IPS-NIHi11 (cell line): ENCODE results near the gene EEIG1.
A peak's percentile ranks its signal among the peaks of the same experiment; 100 is the strongest.

Experiments
- DNase-seq: peaks from one replicate; pipeline ENCODE4 v3.0.0; 2012; ENCODE audit warnings: mixed read lengths, low spot score

The EEIG1 gene

DNA sequence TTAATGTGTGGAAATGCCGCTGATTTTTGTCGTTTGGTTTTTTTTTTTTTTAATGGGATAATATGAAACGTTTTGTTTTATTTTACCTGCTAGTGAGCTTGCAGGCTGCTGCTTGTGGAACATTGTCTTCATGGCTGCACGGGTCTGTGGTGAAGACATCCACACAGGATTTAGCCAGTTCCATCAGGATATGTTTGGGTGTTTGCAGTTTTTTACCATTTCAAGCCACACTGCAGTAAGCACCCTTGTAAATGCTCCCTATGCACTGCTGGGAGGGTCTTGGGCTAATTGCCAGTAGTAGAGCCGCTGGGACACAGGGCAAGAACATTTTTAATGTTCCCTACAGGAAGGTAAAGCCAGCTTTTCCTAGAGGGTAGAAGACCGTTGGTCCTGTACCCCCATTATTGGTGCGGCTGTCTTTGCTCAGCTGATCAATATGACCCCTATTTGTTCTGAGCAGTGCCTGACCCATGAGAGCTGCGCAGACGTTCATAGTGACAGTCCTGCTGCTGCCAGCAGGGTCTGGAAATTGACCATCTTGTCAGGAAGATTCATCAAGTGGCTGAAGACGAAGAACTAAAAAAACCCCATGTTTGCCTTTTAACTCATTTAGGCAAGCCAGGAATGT, 20.5 kb upstream of the EEIG1 start:
- peak; percentile 3 for DNase-seq

DNA sequence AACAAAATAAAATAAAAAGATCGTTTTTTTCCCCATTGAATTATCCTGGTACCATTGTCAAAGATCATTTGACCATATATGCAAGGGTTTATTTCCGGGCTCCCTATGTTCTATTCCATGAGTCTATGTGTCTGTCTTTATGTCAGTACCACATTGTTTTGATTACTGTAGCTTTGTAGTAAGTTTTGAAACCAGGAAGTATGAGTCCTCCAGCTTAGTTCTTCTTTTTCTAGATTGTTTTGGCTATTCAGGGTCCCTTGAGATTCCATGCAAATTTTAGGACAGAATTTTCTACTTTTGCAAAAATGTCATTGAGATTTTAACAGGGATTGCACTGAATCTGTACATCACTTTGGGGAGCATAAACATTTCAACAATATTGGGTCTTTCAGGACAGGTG, 18.7 kb upstream of the EEIG1 start:
- no peak for DNase-seq

DNA sequence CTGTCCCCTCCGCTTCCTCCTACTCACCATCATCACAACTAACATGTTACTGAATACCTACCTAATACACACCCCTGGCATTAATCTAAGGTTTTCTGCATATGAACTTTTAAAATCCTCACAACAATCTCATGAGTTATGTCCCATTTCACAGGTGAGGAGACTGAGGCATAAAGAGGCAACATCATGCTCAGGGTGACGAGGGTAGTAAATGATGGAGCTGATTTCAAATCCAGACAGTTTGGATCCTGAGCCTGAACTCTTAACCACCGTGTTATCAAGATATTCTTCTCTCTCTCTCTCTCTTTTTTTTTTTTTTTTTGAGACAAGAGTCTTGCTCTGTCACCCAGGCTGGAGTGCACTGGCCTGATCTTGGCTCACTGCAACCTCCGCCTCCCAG, 12.9 kb upstream of the EEIG1 start:
- DNase-seq: no peak

DNA sequence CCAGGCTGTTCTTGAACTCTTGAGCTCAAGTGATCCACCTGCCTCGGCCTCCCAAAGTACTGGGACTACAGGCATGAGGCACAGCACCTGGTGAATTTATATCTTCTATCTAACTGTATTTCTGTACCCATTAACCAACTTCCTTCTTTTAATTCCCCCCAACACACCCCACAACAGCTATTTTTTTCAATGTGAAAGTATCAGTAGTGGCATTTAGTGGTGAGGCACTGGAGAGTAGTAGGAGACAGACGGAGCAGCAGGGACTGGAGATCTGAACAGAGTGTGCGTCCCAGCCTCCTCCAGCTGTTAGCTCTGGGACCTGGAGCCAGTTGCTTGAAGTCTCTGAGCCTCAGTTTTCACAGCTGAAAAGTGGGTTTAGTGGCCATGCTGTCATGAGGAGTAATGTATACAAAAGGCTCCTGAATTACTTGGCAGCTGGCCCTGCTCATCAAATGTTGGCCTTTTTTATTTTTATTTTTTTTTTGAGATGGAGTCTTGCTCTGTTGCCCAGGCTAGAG, 11.0 kb upstream of the EEIG1 start:
- no peak for DNase-seq

- DNase-seq: no peak
Measured at GRCh38 chr9:127991017-127991756, 10.4 kb upstream of the EEIG1 start.

- DNase-seq: no peak
Measured at GRCh38 chr9:127990554-127990953, 9.8 kb upstream of the EEIG1 start.

DNA sequence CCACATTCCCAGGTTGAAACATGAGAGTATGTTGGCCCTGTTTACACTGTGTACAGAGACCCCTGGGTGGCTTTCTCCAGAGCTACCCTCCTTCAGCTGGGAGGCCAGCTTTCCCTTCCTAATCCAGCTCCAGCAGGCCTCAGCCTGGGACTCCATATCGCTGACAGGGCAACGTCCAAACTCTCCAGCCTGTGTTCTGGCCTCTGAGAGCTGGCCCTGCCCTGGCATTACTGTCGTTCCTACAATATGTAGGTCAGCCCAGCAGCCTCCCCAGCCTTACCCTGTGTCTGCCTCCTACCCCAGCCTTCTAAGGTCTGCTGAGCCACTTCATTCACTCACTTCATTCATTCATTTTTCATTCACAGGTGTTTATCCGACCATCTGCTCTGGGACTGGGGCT, 8.3 kb upstream of the EEIG1 start:
- no peak for DNase-seq

GRCh38 chr9:127987103-127987614, 6.4 kb upstream of the EEIG1 start:
- DNase-seq: no peak

DNA sequence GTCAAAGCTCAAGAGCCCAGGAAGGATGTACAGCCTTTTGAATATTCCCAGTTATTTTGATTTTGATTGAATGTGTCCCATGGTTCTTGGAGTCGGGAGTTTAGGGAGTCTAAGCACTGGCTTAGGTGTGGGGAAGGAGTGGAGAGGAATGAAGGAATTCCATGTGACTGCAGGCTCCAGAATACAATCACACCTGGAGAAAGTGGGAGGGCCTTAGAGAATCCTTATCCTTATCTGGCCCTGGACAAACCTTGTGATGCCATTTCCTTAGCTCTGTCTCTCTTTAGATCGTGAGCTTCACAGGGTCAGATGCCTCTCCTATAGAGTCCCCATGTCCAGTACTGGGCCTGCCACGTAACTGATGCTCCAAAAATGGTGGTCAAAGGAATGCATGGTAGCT, 4.2 kb upstream of the EEIG1 start:
- no peak for DNase-seq

DNA sequence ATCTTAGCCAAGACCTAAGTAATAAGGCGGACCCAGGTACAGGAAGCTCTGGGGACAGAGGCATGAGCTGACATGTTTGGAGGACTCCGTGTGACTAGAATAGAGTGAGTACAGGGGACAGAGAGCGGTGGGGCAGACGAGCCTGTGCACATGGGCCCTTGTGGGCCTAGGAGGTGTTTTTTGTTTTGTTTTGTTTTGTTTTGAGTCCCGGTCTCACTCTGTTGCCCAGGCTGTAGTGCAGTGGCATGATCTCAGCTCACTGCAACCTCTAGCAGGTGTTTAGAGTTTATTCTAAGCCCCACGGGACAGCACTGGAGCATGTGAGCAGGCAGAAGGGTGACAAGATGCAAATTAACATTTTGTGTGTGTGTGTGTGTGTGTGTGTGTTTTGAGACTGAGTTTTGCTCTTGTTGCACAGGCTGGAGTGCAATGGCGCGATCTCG, 3.1 kb upstream of the EEIG1 start:
- no peak for DNase-seq

GRCh38 chr9:127982912-127983311, 2.1 kb upstream of the EEIG1 start:
- no peak for DNase-seq

DNA sequence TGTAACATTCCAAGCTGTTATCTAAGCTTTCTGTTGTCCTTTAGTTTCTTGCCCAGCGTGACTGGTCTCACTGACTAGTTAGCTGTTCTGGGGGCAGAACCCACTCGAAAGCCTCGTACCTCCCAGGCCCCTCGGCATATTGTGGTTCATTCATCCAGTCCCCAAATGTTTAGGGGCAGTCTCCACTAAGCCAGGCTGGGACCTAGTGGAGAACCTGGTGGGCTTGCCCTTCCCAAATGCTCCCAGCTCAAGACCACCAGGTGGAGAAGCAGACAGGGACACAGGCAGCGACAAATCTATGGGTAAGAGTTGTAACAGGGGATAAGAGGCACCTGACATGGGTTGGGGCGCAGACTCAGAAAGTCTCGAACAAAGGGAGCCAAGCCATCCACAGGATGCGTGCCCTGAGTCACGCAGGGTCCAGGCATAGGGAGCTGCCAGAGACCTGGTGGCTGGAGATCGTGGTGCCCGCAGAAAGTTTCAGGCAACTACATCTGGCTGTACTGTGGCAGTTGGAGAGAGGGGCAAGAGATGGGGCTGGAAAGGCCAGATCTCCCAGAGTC, 851 bp upstream of the EEIG1 start:
- DNase-seq: no peak

DNA sequence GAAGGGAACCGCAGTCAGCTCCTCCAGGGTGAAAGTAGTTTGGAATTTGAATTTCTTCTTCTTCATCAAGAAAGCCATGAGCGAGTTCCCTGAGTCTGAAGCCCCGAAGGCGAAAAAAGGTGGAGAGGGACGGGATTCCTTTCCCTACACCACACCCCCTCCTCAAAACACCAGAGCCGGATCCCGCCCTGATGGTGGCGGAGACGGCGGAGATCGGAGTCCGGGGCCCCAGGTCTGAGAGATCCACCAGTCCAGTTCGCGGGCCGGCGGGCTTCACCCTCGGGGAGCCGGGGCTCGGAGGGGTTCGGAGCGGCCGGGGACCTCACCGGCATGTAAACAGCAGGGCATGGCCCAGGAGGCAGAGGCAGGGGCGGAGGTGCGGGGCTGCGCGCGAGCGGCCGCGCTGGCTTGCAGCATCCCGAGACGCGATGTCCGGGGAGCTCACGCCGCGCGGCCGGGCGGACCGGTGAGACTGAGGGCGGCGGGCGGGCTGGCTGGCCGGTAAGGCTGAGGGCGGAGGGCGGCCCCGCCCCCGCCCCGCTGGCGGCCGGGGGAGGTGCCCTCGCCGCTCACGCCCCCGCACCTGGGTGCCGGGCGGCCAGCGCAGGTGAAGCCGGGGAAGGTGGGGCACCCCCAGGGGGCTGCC, 606 bp downstream of the EEIG1 start:
- peak; percentile 75 for DNase-seq

DNA sequence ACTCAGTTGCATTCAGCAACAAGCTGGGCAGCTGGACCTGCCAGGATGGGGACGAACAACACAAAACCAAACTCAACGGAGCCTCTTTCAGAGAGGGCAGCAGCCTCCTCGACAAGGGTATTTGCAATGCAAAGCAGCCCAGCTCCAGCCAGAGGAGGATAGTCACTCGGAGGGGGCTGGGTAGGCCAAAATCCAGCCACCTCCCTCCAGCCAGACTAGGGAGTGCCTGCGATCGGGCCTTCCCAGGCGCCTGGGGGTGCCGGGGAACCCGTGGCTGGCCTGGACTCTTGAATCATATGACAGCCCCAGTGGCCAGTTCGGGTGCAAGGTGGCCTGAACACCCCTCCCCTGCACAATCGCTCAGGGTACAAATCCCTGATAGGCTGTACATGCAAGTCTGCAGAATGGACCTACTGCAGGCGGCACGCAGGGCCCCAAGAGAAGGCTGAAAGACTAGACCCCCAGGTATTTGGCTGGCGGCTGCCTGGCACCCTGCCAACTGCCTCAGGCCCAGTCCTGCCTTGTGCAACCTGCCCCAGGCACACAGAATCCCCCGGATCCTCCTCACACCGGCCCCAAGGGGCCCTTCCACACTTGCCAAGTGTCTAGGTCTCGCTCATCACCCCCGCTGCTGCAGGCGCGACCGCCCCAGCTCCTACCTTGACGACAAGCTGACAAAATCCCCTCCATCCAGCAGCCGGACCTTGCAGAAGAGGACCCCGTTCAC, 1.3 kb downstream of the EEIG1 start:
- no peak for DNase-seq

- DNase-seq: no peak
Measured at GRCh38 chr9:127979015-127979332, 1.8 kb downstream of the EEIG1 start.

DNA sequence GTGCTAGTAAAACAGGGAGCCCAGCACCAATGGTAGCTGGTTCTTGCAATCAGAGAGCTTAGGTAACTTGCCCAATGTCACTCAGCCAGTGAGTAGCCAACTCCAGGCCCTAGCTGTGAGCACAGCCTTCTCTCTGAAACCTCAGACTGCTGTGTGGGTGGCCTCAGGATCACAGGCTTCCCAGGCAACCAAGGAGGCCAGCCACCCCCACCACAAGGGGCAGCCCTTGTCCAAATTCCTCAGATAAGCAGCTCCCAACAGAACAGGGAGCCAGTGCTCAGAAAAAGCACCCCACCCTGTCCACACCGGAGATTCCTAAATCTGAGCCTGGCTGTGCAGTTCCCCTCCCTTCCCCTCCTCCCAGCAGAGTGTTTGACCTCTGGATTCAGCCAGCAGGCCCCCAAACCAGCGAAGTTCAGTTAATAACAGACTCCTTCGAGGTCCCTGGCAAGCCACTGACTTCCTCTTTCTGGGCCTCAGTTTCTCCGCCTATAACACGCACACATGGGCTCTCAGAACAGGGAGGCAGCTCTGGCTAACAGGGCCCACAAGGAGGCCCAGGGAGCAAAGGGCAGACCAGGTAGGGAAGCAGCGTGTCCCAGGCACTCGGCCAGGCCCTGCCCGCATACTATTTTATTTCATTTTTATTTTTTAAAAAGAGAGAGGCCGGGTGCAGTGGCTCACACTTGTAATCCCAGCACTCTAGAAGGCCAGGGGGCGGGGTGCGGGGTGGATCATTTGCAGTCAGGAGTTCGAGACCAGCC, 2.7 kb downstream of the EEIG1 start:
- no peak for DNase-seq

GRCh38 chr9:127977009-127977883, 3.5 kb downstream of the EEIG1 start:
- DNase-seq: no peak

GRCh38 chr9:127976498-127976897, 4.3 kb downstream of the EEIG1 start:
- DNase-seq: no peak

DNA sequence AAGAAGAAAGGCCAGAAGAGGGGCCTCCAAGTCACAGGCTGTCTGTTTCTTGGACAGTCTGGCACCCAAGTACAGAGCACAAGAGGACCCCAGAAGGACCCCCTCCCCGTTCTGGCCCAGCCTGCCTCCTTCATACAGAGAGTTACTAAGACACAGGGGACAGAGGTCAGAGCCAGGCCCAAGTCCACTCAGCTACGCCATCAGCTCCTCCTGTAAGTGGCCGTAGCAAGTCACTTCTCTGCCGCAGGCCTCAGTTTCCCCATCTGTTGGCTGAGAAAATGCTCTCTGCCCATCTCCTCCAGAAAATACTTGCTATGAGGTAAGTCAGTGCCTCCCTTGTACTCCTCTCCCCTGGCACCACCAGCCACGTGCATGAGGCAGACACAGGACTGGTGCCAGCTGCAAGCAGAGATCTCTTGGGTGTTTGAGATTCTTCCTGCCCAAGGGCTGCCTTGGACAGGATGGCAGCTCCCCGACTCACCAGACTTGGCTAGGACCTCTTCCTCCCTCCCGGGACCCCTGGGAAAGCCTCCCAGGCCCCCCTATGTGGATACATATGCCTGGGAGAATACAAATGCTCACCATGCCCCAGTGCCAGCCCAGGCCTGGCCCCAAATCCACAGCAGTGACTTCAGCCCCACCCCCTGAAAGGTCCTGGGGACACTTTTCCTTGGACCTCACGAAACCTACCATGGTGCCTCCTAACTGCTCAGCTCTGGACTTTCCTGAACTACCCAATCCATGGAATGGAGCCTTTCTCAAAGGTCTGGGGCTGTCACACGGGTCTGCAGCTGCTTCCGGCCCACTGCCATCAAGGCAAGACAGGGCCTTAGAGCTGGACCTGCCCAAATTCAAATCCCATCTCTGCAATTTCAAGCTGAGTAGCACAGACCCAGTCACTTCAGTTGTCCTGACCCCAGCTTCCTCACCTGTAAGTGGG, 5.1 kb downstream of the EEIG1 start:
- DNase-seq: no peak
